Stimulated activated CD4-positive, alpha-beta T cell treated with anti-CD3 and anti-CD28 coated beads, Interleukin-1b, Interleukin-23, amount 100 ng/mL, for 24 hours (primary cell): ENCODE measurements around the gene SEMA4D.

ENCODE experiments used
- DNase-seq, 4 experiments: peaks; one replicate each; pipeline ENCODE4 v3.0.0-alpha.2; 2020; ENCODE audit warnings: low read depth in 4 of 4, low spot score in 1 of 4

Gene SEMA4D

DNA sequence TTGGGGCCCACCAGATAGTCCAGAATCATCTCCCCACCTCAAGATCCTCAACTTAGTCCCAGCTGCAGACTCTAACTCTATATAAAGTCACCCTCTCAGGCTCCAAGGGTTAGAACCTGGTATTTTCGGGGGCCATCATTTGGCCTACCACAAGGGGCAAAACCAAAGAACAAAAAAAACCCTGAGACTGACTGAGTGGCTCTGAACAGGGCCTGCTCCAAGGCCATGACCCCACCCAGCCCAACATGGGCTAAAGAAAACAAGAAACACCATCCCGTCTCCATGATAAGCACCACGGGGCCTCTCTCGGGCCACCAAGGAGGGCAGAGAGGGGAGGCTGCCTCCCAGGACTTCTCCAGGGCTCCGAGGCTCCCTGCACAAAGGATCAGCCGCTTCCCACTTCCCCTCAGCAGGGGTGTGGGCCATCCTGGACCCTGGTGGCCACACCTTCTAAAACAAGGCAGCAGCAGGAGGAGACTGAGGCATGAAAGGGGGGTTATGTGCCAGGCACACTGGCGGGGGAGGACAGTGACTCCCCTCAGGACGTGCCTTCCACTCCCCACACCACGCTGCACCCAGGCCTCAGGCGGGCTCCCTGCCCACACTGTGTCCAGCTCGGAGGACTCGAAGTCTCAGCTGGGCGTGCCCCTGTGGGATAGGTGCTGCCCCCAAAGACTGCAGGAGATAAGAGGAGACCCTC lies 51.5 kb downstream of the SEMA4D start:
- DNase-seq: no peak

DNA sequence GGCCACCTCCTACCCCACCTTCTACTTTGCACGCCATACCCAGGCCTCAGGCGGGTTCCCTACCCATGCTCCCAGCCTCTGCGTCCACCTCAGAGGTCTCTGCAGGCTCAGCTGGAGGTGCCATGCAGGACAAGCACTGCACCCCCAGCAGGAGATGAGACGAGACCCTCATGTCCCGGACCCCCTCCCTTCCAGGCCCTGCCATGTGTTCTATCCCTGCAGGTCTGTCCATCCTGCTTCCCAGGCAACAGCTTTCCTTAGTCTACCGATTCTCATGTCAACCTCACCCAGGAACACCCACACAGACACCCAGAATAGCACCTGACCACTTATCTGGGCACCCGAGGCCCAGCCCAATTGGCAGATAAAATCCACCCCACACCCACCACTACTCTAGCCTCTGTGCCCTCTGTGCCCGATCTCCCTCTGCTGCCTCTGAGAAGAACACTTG lies 52.1 kb downstream of the SEMA4D start:
- no peak for DNase-seq

GRCh38 chr9:89444925-89445765 lies 52.8 kb downstream of the SEMA4D start:
- no peak for DNase-seq

GRCh38 chr9:89444274-89444673 lies 53.6 kb downstream of the SEMA4D start:
- DNase-seq: no peak

DNA sequence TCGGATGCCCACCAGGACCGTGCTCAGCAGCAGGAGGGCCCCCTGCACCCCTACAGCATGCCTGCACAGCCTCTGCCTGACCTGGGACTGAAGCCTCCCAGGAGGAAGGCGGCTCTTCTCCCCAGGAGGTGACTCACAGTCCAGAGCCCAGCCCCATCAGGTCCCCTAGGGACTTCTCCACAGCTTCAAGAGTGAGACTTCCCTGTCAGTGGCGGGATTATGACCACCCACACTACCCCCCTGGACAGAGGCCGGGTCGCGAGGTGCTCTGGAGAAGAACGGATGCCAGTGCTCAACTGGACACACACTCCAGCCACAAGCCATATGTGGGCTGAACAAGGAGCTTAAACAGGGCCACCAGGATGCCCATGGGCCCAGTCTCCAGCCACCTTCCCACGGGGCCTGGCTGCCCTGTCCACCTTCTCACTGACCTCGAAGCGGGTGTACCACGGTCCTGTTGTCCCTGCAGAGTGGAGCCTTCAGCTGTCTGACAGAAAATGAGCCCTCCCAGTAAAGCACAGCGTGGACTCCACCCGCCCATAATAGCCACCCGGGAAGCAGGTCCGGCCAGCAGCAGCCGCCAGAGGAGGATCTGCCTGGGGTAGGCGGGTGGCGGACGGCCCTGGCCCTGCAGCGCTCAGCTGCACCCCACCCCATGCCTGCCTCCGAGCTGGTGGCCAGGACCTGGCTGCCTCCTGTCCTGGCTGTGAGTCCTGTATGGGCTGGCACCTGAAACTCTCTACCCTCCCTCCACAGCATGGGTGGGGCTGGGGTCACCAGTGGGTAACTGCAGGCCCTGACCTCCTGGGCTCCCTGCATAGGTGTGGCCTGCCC lies 54.7 kb downstream of the SEMA4D start:
- DNase-seq: no peak

DNA sequence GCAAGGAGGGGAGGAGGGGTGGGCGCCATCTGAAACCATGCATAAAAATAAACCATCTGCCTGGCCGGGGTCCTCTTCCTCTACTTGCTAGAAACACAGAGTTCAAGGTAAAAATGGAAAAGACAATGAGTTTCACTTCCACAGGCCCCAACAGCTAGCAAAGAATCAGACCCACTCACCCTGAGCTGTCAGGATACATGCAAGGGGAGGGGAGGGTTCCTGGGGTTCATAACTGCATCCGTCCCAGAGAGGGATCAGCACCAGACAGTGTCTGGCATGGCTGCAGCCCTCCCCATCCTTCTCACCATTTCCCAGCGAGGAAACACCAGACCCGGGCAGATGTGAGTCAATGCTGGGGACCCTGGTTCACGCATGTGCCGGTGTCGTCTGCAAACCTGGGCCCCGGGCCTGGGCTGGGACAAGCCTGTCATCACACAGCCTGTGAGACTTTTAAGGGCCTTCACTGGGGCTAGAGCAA lies 55.4 kb downstream of the SEMA4D start:
- no peak for DNase-seq

DNA sequence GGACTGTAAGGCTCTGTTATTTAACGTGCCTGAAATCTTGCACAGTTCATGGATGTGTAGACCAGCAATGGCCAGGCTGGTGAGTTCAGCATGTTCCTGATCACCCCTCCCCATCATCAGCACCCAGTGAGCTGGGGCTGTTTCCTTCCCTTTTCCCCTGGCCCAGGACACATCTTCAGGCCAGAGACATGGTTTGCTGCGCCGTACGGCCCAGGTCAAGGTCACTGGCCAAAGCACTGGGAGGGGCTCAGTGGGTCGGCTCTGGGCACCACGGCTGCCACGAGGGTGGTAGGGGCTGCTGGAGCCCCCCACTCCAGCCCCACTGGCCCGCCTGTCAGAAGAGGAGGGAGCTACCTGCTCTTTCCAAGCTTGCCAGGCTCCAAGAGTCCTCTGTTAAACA lies 55.9 kb downstream of the SEMA4D start:
- DNase-seq: no peak

DNA sequence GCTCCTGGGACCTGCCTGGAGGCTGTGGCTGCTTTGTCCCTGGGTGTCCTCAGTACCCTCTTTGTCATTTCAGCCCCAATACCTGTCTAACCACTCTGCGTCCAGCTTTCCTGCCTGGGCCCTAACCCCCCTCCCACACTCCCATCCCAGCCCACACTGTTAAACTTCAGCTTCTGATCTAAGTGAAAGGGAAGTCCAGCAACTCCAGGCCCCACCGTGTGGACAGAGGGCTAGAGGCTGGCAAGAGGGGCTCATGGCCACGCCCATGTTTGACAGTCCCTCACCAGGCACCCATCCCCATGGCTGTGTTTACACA lies 56.3 kb downstream of the SEMA4D start:
- no peak for DNase-seq

DNA sequence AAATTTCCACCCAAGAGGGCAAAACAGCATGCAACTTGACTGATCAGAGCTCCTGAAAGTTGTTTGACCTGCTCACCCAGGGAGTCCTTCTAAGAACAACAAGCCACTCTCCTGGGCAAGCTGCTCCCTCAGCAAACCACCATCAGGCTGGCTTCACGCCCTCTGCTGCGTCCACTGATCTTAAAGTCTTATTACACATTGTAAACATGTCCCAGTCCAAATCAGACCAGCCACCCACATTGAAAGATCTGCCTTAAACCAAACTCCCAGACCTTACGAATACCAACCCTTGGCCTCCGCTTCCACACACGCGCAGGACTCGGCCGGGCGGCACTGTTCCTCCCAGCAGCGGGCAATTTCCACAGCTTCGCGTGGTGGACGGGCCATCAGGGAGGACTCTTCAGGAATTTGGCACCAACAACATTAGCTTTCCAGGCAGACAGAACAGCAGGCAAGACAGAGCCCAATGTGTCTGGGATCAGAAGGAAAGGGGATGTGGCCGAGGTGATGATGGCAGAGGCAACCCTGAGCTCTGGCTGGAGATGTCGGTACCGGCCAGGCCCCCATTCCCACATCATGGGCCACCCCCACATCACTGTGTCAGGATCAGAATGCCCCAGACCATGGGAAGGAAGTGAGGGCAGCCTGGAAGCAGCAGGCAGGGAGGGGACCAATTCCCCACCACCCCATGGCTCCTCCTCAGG lies 56.8 kb downstream of the SEMA4D start:
- DNase-seq: no peak

DNA sequence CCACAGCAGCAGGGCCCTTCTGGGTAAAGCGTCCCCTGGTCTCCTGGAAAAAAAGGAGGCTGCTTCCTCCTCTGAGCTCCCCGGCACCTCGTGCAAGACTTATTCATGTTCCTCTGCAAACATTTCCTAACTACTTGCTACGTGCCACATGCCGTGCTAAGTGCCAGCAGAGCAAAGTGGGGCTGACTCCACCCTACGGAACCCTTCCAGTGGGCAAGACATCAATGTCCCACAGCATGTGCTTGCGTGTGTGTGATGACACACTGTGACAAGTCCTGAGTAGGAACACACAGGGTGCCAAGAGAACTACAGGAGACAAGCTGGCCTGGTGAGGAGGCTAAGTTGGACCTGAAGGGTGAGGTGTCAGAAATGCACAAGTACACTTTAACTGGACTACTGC lies 57.4 kb downstream of the SEMA4D start:
- DNase-seq: no peak

- DNase-seq: no peak
These were observed 57.9 kb downstream of the SEMA4D start for GRCh38 chr9:89440046-89440445.

DNA sequence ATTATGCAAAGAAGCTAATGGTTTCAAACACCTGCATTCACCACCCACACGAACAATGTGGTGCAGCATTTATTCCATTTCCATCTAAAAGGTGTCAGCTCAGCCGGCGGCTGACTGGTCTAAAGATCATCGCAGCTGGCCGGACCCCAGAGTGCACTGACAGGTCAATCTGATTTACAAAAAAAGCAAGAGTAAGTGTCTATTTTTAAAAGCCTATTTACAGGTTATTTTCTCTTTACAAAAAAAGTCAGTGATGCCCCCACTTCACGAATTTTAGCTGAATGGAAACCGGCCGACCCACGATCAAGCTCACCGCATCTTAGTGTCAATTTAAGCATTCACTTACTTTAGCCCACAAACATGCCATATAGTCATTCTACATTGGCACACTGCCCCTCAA lies 58.3 kb downstream of the SEMA4D start:
- no peak for DNase-seq

- no peak for DNase-seq
These were observed 59.7 kb downstream of the SEMA4D start for GRCh38 chr9:89438194-89438593.

GRCh38 chr9:89437772-89438171 lies 60.1 kb downstream of the SEMA4D start:
- DNase-seq: no peak

GRCh38 chr9:89436963-89437625 lies 60.8 kb downstream of the SEMA4D start:
- DNase-seq: no peak

GRCh38 chr9:89436326-89436725 lies 61.6 kb downstream of the SEMA4D start:
- no peak for DNase-seq

DNA sequence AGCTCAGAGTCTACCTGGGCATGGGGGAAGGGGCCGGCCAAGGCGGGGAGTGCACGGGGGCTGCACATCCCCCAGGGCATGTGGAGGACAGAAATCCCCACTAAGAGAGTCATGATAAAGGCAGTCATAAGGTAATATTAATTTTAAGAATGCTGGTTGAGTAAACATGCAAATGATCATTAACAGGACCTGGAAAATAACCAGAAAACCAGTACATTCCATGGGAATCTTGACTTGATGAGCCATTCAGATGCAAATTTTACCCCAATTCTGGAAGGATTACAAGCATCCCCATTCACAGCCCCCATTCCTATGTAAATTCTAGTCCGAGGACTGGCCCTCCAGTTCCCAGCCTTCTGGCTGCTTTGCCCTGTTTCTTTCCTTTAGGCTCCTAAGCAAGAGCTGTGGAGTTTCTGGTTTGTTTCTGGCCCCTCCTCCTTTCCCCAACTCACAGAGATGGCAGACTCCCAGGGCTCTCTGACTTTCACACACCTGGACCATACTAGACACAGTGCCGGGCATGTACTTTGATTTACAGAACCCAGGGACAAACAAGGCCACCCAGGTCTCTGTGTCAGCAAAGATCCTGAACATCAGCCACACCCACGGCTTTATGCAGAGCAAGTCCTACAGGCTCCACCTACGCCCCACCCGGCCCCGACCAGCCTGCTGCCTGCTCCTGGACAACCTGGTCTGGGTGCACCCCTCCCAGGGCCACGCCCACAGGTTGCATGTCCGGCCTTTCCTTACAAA lies 62.7 kb downstream of the SEMA4D start:
- DNase-seq: no peak

GRCh38 chr9:89434636-89435035 lies 63.3 kb downstream of the SEMA4D start:
- no peak for DNase-seq

- no peak for DNase-seq
These were observed 64.1 kb downstream of the SEMA4D start for GRCh38 chr9:89433826-89434225.

DNA sequence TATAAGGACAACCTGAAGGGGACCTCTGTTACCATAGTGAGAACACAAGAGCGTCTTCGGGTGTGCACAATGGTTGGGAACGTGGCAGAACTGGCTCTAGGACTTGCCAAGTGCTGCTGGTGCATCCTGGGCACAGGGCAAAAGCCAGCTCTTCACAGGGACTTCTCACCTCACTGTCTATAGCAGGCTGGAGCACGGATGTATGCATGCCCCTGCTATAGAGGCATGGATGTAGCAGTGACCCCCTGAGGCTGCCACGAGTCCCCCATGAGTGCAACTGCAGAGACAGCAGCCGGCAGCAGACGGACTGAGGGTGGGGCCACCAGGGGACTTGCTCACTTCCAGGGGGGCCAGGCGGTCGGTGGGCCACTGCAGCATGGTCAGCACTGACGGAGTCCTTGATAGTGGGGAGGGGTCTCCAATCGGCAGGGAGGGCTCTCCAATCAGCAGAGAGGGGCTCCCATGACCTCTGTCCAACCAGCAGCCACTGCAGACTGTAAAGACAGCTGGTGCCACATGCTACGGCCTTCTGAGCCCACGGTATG lies 64.9 kb downstream of the SEMA4D start:
- DNase-seq: no peak
